ENCODE results near the gene SLC24A5. TPM values are rescaled to one million over a fixed set of nuclear protein-coding genes. Genes with fewer than 3 reads are reported as not detected.

The SLC24A5 gene
- total and polyA plus RNA-seq, 2 donors (not counting 3 experiments of a cell fraction or from before 2014, with no cell fraction given), result not detected

DNA sequence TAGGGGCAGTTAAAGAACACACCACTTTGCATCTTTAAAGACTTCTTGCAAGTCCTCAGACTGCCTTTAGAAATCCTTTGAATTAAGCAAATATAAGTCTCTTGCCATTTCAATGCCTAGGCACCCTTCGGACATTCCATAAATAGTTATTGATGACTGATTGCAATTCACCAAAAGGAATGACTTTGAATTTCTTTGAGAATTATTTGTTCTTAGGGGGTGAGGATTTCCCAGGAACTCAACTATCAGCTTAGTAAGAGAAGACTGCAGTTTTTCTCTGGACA is 57.8 kb downstream of the SLC24A5 start:
- Histone ChIP-seq H3K27ac (ENCODE audit: insufficient read depth, low read depth, low read length) (no peak overlapping the region), H3K9me3 (replicated peaks; ENCODE audit: control insufficient read depth, insufficient read depth, low read length) (no peaks in the 10 kb centered on the region), H3K4me3 (replicated peaks in 1 of 3; ENCODE audit: insufficient read depth in 1 of 3, low read depth in 1 of 3, low read length in 3 of 3) (peak overlapping the region; percentile 14 to 68 (median 60)), H3K36me3 (ENCODE audit: control insufficient read depth in 2 of 2, extremely low read depth in 1 of 2, insufficient read depth in 2 of 2, low read length in 2 of 2) (no peaks in the 10 kb centered on the region), H2AFZ (ENCODE audit: low read depth, low read length) (peak overlapping the region; percentile 96), H3K9me1 (replicated peaks; ENCODE audit: control insufficient read depth, extremely low read depth, insufficient read depth, low read length) (no peaks in the 10 kb centered on the region), H3K27me3 (ENCODE audit: control insufficient read depth in 2 of 2, insufficient read depth in 2 of 2, low read length in 2 of 2) (peaks cover 0 to 2% of the 10 kb centered on the region in 2 experiments), H4K20me1 (replicated peaks; ENCODE audit: control insufficient read depth, extremely low read depth, insufficient read depth, low read length) (no peaks in the 10 kb centered on the region), H3K79me2 (ENCODE audit: control insufficient read depth, insufficient read depth, low read length) (peaks cover 34% of the 10 kb centered on the region), H3K9ac (replicated peaks; ENCODE audit: extremely low read depth, insufficient read depth, low read length) (no peak overlapping the region), H3K4me2 (ENCODE audit: insufficient read depth, low read length) (peak overlapping the region; percentile 48), H3K4me1 (ENCODE audit: control insufficient read depth, extremely low read depth, insufficient read depth, low read length) (peaks cover 12% of the 10 kb centered on the region)
- TF ChIP-seq, protein P1, sequence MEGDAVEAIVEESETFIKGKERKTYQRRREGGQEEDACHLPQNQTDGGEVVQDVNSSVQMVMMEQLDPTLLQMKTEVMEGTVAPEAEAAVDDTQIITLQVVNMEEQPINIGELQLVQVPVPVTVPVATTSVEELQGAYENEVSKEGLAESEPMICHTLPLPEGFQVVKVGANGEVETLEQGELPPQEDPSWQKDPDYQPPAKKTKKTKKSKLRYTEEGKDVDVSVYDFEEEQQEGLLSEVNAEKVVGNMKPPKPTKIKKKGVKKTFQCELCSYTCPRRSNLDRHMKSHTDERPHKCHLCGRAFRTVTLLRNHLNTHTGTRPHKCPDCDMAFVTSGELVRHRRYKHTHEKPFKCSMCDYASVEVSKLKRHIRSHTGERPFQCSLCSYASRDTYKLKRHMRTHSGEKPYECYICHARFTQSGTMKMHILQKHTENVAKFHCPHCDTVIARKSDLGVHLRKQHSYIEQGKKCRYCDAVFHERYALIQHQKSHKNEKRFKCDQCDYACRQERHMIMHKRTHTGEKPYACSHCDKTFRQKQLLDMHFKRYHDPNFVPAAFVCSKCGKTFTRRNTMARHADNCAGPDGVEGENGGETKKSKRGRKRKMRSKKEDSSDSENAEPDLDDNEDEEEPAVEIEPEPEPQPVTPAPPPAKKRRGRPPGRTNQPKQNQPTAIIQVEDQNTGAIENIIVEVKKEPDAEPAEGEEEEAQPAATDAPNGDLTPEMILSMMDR (IDR thresholded peaks at IDR 0.05; ENCODE audit: extremely low read depth in 1 of 2, insufficient read depth in 1 of 2, low read depth in 1 of 2, low read length in 2 of 2), result no peak
- no peak for TF ChIP-seq MYC (IDR thresholded peaks at IDR 0.05; ENCODE audit: low read depth, low read length)
- no peak for TF ChIP-seq JUN (IDR thresholded peaks at IDR 0.05; ENCODE audit: borderline replicate concordance, insufficient read depth, insufficient read length, low read depth)
- no peak for TF ChIP-seq POLR2AphosphoS5 (IDR thresholded peaks at IDR 0.05; ENCODE audit: insufficient read depth, low read depth, low read length)
- no peak for TF ChIP-seq EZH2 (IDR thresholded peaks at IDR 0.05; ENCODE audit: borderline replicate concordance, low read depth, low read length, severe bottlenecking)
- no peak for TF ChIP-seq GATA2 (IDR thresholded peaks at IDR 0.05; ENCODE audit: insufficient read depth, insufficient read length, low read depth, low read length)
- TF ChIP-seq FOS (IDR thresholded peaks at IDR 0.05; ENCODE audit: borderline replicate concordance, insufficient read depth, low read length), result no peak
- TF ChIP-seq POLR2A (IDR thresholded peaks at IDR 0.05; ENCODE audit: low read depth, low read length), result no peak
- TF ChIP-seq, protein P2, sequence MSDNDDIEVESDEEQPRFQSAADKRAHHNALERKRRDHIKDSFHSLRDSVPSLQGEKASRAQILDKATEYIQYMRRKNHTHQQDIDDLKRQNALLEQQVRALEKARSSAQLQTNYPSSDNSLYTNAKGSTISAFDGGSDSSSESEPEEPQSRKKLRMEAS (IDR thresholded peaks at IDR 0.05; ENCODE audit: insufficient read depth, insufficient read length), result no peak
- CTCF ChIA-PET, result no interaction called here
- FAIRE-seq (no peak), DNase-seq (ENCODE audit: low read depth, low spot score) (no peak)
- intact Hi-C loops (cut with micrococcal nuclease) (loop anchor here (5.0 to 10.0 kb wide), 2 partner anchors 36 to 464 kb away; partner anchors contain the start of gene SEMA6D), dilution Hi-C loops (cut with MboI; ENCODE audit: extremely low pct_ligation_motif_present, low sequenced_read_pairs) (no loop called here)
- POLR2A ChIA-PET, result no interaction called here
- no TSS peak for BruUV-seq (replicated peaks)

All from endothelial cell of umbilical vein (primary cell).